AG04449 (cell line): ENCODE data around the gene CBX8.
A peak's percentile ranks its signal among the peaks of the same experiment; 100 is the strongest.

Experiments
- CTCF ChIA-PET: fragments of 350-600 bp; formaldehyde crosslinking; extraction: SDS; loops from one replicate; lab custom pipeline; 2021; ENCODE audit warnings: antibody characterized with exemption; lab: Yijun Ruan, JAX
- POLR2A ChIA-PET: fragments of 400-600, 350-600 bp; formaldehyde crosslinking; extraction: SDS; loops from one replicate; lab custom pipeline; 2020; ENCODE audit warnings: antibody characterized with exemption, inconsistent platforms; lab: Yijun Ruan, JAX
- DNase-seq: peaks from one replicate; pipeline ENCODE4 v3.0.0-alpha.2; 2010; ENCODE audit warnings: low read depth, low spot score
- H3K4me3 ChIP-seq: 2 replicates; pipeline ENCODE4 v1.5.1; 2011; ENCODE audit warnings: low read depth, mild to moderate bottlenecking, control low read depth, low read length
- TF ChIP-seq, protein P1 (sequence below): IDR thresholded peaks from one replicate; pipeline ENCODE4 v1.5.1; 2011; ENCODE audit warnings: mild to moderate bottlenecking, moderate library complexity, low read length, control low read depth, inconsistent platforms; ENCODE audit not compliant: insufficient read depth; ENCODE audit errors: missing control alignments

CBX8 gene

DNA sequence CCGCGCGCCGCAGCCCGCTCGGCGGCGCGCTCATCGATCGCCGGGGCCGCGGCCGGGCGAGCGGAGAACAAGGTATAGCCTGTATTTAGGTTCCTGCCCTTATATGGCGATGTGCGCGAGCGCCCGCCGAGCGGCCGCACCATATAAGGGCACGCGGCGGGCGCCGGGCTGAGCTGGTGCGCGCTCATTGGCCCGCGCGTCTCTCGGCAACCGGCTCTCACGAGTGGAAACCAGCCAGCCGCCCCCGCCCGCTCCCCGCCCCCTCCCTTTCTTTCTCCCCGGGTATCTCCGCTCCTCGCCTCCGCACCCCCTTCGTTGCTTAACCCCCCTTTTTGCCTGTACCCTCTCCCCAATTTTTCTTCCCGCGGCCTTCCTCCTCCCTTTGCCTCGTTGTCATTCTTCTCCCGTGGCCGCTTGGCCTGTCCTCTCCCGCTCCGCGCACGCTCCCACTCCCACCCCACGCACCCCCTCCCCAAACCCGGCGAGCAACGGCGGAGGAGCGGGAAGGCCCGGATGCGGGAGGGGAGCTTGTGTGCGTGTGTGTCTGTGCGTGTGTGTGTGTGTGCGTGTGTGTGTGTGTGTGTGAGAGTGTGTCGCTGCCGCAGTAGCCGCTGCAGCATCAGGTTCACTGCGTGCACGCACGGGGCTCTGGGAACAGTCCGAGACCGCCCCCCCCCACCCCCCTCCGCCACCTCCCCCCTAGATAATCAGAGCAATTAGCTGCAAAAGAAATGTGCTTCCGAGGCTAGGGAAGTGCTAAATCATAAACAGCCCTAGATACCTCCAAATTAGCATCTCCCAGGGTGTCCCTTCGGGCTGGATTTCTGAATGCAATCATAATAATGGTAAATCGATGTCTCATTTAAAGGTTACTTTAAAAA, 13.5 kb upstream of the CBX8 start:
- CTCF ChIA-PET: interaction anchor here (1.0 to 3.0 kb wide), 10 partner anchors 9 to 179 kb away, joined by 3 to 15 read pairs (median 4); partner anchors contain the start of gene CBX8
- DNase-seq: no peak
- POLR2A ChIA-PET: interaction anchor here (0.6 kb wide), 1 partner anchor 14 kb away, joined by 4 read pairs; the partner anchor contains the start of gene CBX8
- TF ChIP-seq, protein P1, sequence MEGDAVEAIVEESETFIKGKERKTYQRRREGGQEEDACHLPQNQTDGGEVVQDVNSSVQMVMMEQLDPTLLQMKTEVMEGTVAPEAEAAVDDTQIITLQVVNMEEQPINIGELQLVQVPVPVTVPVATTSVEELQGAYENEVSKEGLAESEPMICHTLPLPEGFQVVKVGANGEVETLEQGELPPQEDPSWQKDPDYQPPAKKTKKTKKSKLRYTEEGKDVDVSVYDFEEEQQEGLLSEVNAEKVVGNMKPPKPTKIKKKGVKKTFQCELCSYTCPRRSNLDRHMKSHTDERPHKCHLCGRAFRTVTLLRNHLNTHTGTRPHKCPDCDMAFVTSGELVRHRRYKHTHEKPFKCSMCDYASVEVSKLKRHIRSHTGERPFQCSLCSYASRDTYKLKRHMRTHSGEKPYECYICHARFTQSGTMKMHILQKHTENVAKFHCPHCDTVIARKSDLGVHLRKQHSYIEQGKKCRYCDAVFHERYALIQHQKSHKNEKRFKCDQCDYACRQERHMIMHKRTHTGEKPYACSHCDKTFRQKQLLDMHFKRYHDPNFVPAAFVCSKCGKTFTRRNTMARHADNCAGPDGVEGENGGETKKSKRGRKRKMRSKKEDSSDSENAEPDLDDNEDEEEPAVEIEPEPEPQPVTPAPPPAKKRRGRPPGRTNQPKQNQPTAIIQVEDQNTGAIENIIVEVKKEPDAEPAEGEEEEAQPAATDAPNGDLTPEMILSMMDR: no peak
- H3K4me3 ChIP-seq: peak overlapping the region; percentile 39

DNA sequence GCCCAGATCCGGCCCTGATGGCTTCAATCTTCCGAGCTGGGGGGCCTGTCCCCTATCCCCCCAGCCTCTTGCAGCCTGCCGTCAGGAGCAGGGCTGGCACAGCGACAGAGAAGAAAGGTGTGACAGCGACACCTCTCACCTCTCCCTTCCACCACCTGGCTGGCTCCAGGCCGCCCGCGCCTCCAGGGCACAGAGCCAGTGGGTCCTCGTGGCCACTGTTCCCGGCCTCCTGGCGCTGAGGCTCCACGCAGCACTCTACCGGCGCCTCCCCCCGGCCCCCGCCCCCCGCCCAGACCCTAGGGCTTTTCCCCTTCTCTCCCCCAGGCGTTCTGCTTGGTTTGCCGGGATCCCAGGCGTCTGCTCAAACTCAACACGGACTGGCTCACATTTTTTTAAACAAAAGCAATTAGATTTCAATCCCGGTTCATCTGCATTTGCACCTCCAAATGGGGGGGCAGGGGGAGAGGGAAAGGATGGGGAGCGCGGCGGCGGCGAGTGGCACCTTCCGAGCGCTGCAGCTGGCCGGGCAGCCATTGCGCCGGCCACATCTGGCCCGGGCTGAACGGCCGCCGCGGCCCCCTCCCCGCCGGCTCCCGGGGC, 12.8 kb upstream of the CBX8 start:
- DNase-seq: no peak
- CTCF ChIA-PET: interaction anchor here (1.0 to 1.9 kb wide), 4 partner anchors 8 to 198 kb away, joined by 3 to 8 read pairs (median 3); no protein-coding TSS in a partner anchor

DNA sequence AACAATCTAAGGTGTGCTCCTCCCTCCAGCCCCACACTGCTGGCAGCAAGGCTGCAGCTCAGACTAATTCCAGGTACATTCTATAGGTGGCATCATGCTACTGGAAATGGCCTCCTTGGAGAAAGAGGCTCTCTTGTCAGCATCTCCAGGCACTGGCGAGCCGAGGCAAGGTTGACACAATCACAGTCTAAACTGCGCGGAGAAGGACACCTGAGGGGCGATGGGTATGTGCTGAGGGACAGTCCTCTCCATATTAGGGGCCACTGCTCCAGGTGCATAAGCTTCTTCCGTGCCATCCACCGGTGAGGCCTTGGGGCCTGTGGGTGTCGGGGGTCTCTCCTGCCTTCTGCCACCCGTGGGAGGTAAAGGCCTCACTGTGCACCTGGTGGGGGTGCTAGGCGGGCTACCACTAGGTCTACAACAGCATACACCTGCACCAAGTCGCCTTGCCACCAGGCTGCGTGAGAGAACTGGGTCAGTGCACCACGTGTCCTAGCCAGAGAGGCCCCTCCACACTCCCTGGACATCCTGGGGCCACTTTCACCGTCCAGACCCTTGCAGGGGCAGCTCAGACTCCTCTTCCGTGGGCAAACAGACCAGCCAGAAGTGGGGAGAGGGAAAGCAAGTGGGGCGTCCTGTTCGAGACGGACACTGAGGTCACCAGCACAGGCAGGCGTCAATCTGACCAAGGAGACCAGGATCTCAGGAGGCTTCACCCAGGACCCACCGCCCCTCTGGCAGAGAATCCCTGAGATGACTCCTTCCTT, 12.1 kb upstream of the CBX8 start:
- DNase-seq: no peak
- CTCF ChIA-PET: interaction anchor here (0.9 to 1.9 kb wide), 6 partner anchors 8 to 198 kb away, joined by 3 to 12 read pairs (median 4); no protein-coding TSS in a partner anchor
- POLR2A ChIA-PET: no interaction called here
- no peak overlapping the region for H3K4me3 ChIP-seq
- TF ChIP-seq, protein P1: no peak

More for the DNA sequence above, 12.8 kb upstream of the CBX8 start:
- POLR2A ChIA-PET: no interaction called here
- H3K4me3 ChIP-seq: no peak overlapping the region
- TF ChIP-seq, protein P1: no peak

DNA sequence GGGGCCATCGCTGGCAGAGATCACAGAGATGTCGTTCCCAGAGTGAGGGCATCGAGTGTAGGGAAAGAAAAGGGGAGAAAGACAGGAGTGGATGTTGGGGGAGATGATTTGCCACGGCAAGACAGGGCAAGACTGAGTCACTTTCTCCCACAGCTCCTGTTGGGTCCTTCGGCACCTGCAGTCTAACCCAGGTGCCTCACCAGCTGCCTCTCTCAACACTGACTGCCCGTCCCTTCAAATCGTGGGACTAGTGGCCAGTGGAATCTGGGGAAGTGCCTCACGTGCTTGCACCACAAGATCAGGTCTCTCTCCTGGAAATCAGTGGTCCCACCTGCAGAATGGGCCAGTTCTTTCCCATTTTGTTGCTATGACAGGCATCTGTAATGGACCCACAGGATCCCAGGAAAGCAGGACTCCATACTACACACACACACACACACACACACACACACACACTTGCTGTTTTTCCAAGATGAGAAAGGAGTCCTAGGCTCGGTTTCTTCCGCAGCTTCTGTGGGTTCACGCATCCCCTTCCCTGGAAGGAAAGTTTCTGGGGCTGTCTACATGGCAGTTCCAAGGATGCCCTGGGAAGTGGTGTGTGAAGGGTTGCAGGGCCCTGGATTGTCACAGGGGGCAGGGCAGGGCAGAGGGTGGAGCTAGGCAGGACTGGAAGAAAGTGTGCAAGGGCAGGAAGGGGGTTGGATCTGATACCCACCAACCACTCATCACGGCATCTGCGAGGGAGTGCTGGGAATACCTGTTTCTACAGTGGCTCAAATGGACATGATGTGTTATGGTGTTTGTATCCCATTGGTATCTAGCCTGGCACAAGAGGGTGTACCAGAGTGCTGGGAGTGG, 10.2 kb upstream of the CBX8 start:
- no peak for DNase-seq
- ChIA-PET CTCF (interaction anchor here (1.3 to 1.9 kb wide), 4 partner anchors 8 to 200 kb away, joined by 3 to 12 read pairs (median 6); no protein-coding TSS in a partner anchor), POLR2A (interaction anchor here (1.0 kb wide), 1 partner anchor 26 kb away, joined by 3 read pairs; no protein-coding TSS in a partner anchor)
- H3K4me3 ChIP-seq: no peak overlapping the region
- TF ChIP-seq, protein P1: no peak

DNA sequence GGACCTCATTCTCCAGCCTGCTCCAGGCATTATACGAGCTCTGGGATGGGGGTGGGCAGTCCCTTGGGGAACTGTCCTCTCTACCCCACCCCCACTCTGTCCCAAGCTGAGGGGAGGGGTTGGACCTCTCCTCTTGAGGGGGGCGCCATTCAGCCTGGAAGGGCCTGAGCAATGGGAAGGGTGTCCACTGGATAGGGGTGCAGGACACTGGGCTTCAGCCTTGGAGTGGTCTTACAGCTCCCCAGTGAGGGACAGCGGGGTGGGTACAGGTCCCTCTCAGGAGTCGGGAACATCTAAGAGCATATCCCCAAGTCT, 9.5 kb upstream of the CBX8 start:
- DNase-seq: no peak
- no peak overlapping the region for H3K4me3 ChIP-seq
- ChIA-PET CTCF (interaction anchor here (1.6 kb wide), 1 partner anchor 188 kb away, joined by 4 read pairs; no protein-coding TSS in a partner anchor), POLR2A (interaction anchor here (0.6 kb wide), 1 partner anchor 841 kb away, joined by 3 read pairs; no protein-coding TSS in a partner anchor)
- TF ChIP-seq, protein P1: no peak
